Rectal smooth muscle tissue (tissue), 1 donor: ENCODE data around the gene NBPF1.
A peak's percentile ranks its signal among the peaks of the same experiment; 100 is the strongest.
"Not testable (repeated sequence)": the region's sequence is repeated elsewhere in the genome, so short reads cannot be mapped to it uniquely, and the experiment has no call there.

Source experiments
- H3K27ac ChIP-seq: one replicate; pipeline ENCODE4 v1.7.0; 2013; ENCODE audit warnings: low read depth, low read length, inconsistent platforms
- H3K27me3 ChIP-seq: one replicate; pipeline ENCODE4 v1.7.0; 2013; ENCODE audit warnings: low read length; ENCODE audit not compliant: control insufficient read depth, insufficient read depth
- H3K36me3 ChIP-seq: one replicate; pipeline ENCODE4 v1.7.0; 2013; ENCODE audit warnings: low read length; ENCODE audit not compliant: control insufficient read depth, insufficient read depth
- H3K4me1 ChIP-seq: one replicate; pipeline ENCODE4 v1.7.0; 2013; ENCODE audit warnings: low read length; ENCODE audit not compliant: control insufficient read depth, insufficient read depth
- H3K4me3 ChIP-seq: one replicate; pipeline ENCODE4 v1.7.0; 2013; ENCODE audit warnings: low read length
- H3K9ac ChIP-seq: one replicate; pipeline ENCODE4 v1.7.0; 2013; ENCODE audit warnings: low read length

The NBPF1 gene

DNA sequence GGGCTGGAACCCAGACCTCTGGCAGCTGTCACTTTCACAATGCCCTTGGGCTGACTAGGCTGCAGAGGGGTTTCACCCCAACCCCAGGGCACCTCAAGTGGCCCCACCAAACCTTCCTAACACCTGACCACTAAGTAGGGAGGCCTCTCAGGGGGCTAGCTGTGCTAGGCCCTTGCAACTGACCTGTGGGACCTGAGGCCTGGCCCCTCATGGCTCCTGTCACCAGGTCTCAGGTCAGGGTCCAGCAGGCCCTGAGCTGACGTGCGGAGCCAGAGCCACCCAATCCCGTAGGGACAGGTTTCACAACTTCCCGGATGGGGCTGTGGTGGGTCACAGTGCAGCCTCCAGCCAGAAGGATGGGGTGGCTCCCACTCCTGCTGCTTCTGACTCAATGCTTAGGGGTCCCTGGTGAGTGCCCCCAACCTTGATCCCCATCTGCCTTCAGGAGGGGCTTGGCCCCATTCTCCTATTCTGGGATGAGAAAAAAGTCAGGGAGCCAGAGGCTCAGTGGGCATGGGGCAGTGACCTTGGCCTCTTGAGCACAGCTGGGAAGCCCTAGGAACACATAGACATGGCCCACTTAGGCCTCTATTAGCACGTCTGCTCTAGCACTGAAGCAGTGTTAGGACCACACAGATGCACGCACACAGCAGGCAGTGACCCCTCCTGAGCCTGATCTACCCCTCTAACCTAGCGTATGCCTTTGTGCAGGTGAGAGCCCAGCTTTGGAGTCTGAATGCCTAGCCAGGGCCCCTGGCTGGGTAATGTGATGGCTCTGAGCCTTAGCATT, 32.1 kb upstream of the NBPF1 start:
- Histone ChIP-seq H3K4me1 (peaks cover 12% of the 10 kb centered on the region), H3K4me3 (peak overlapping the region; percentile 85)
- not testable (repeated sequence) for H3K27ac ChIP-seq, H3K36me3 ChIP-seq, H3K9ac ChIP-seq, H3K27me3 ChIP-seq

- H3K36me3 ChIP-seq, H3K27me3 ChIP-seq: not testable (repeated sequence)
- Histone ChIP-seq H3K4me1 (peaks cover 12% of the 10 kb centered on the region), H3K4me3 (peak overlapping the region; percentile 85), H3K9ac (peak overlapping the region; percentile 87), H3K27ac (peak overlapping the region; percentile 88)
Observed at GRCh38 chr1:16644482-16645270, 31.3 kb upstream of the NBPF1 start.

- Histone ChIP-seq H3K27me3 (no peaks in the 10 kb centered on the region), H3K36me3 (peaks cover 3% of the 10 kb centered on the region), H3K4me3 (peak overlapping the region; percentile 85), H3K27ac (peak overlapping the region; percentile 88), H3K4me1 (peaks cover 12% of the 10 kb centered on the region), H3K9ac (peak overlapping the region; percentile 87)
Observed at GRCh38 chr1:16644193-16644481, 30.8 kb upstream of the NBPF1 start.

DNA sequence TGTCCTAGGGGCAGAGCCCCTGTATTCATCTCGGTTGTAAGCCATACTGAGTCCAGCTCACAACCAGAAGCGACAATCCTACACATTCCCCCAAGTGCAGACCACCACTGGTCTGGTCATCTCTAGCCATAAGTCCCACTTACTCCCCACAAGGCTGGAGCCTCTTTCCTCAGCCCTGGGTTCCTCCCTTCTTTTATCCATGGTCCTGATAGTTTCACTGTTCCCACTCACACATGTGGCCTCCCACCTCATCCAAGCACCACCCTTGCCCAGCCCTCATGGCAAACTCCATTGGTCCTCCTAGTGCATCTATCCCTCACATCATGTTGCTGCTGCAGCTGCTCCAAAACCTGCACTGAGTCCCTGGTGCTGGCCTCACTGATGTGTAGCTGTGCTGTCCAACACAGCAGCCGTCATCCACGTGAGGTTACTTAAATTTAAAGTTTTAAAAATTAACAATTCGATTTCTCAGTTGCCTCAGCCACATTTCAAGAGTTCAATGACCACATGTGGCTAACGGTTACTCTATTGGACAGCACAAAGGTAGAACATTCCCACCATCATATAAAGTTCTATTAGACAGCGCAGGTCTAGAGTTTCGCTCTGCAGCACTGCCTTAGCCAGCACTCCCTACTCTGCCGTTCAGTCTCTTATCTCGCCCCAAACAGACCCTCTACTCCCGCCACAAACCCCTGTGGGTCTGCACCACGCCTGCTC, 30.3 kb upstream of the NBPF1 start:
- not testable (repeated sequence) for H3K27me3 ChIP-seq, H3K27ac ChIP-seq, H3K36me3 ChIP-seq
- H3K9ac ChIP-seq = peak overlapping the region; percentile 87
- peaks cover 12% of the 10 kb centered on the region for H3K4me1 ChIP-seq
- H3K4me3 ChIP-seq = peak overlapping the region; percentile 85

GRCh38 chr1:16643001-16643411, 29.6 kb upstream of the NBPF1 start:
- Histone ChIP-seq H3K4me1 (peaks cover 12% of the 10 kb centered on the region), H3K4me3 (peak overlapping the region; percentile 11)
- not testable (repeated sequence) for H3K27me3 ChIP-seq, H3K36me3 ChIP-seq, H3K27ac ChIP-seq, H3K9ac ChIP-seq

GRCh38 chr1:16642025-16642966, 28.9 kb upstream of the NBPF1 start:
- H3K9ac ChIP-seq, H3K36me3 ChIP-seq, H3K4me3 ChIP-seq, H3K27ac ChIP-seq, H3K27me3 ChIP-seq: not testable (repeated sequence)
- peaks cover 12% of the 10 kb centered on the region for H3K4me1 ChIP-seq

DNA sequence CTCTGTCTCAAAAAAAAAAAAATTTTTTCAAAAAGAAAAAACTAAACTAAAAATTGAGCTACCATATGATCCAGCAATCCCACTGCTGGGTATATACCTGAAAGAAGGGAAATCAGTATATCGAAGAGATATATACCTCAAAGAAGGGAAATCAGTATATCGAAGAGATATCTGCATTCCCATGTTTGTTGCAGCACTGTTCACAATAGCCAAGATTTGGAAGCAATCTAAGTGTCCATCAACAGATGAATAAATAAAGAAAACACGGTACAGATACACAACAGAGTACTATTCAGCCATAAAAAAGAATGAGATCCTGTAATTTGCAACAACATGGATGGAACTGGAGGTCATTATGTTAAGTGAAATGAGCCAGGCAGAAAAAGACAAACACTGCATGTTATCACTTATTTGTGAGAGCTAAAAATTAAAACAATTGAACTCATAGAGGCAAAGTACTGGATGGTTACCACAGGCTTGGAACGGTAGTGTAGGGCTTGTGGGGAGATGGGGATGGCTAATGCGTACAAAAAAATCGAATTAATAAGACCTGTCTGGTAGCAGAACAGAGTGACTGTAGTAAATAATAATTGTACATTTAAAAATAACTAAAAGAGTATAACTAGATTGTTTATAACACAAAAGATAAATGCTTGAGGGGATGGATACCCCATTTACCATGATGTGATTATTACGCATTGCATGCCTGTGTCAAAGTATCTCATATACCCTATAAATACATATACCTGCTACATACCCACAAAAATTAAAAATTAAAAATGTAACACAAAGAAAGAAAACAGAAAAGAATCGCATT, 28.0 kb upstream of the NBPF1 start:
- H3K27ac ChIP-seq, H3K9ac ChIP-seq, H3K4me3 ChIP-seq, H3K36me3 ChIP-seq, H3K27me3 ChIP-seq: not testable (repeated sequence)
- H3K4me1 ChIP-seq = peaks cover 12% of the 10 kb centered on the region

GRCh38 chr1:16639091-16640031, 26.0 kb upstream of the NBPF1 start:
- H3K9ac ChIP-seq, H3K27ac ChIP-seq, H3K36me3 ChIP-seq, H3K4me3 ChIP-seq, H3K27me3 ChIP-seq: not testable (repeated sequence)
- peaks cover 12% of the 10 kb centered on the region for H3K4me1 ChIP-seq

- peaks cover 10% of the 10 kb centered on the region for H3K36me3 ChIP-seq
- H3K4me1 ChIP-seq, H3K4me3 ChIP-seq, H3K27me3 ChIP-seq, H3K9ac ChIP-seq, H3K27ac ChIP-seq: not testable (repeated sequence)
Observed at GRCh38 chr1:16637941-16638778, 24.8 kb upstream of the NBPF1 start.

- H3K4me3 ChIP-seq, H3K27ac ChIP-seq, H3K27me3 ChIP-seq, H3K9ac ChIP-seq, H3K4me1 ChIP-seq: not testable (repeated sequence)
- H3K36me3 ChIP-seq = peaks cover 24% of the 10 kb centered on the region
Observed at GRCh38 chr1:16636551-16637195, 23.3 kb upstream of the NBPF1 start.
